ENCODE results near the gene NCBP1. TPM values are rescaled to one million over a fixed set of nuclear protein-coding genes. Genes with fewer than 3 reads are reported as not detected.
A peak's percentile ranks its signal among the peaks of the same experiment; 100 is the strongest.
"Not testable (repeated sequence)": the region's sequence is repeated elsewhere in the genome, so short reads cannot be mapped to it uniquely, and the experiment has no call there.

NCBP1 gene
- total RNA-seq, 4 donors from 2014 or later = 18.6 to 38.4 (median 24.4) TPM

DNA sequence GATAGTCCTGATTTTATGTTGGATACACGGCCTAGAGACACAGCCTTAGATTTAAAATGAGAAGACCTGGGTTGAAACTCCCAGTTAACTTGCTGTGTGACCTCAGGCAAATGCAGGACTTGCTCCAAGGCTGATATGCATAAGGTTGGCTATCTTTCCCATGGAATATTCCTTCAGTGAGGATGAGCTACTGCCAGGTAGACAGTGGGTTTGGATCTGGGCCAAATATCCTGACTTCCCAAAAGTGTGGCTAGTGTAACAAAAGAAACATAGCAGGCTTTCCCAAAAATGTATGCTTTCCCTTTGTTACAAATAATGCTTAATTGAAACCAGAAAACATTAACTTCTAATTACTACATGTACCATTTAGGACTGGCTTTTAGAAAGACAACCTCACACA, 64.2 kb downstream of the NCBP1 start:
- Histone ChIP-seq H3K9me3 (no peaks in the 10 kb centered on the region), H3K27me3 (no peaks in the 10 kb centered on the region), H3K4me1 (peaks cover 0 to 43% (median 18%) of the 10 kb centered on the region in 4 donors), H3K4me3 (peak overlapping the region in 2 of 4 donors; percentile 72 to 92), H3K36me3 (no peaks in the 10 kb centered on the region), H3K27ac (peak overlapping the region; percentile 89 to 94 (median 92))
- 33 to 53% methylated on average over 1 of the region's 1 CpG for WGBS, 2 donors
- DNase-seq (ENCODE audit: low spot score in 2 of 2) = no peak
- TF ChIP-seq, protein P1, sequence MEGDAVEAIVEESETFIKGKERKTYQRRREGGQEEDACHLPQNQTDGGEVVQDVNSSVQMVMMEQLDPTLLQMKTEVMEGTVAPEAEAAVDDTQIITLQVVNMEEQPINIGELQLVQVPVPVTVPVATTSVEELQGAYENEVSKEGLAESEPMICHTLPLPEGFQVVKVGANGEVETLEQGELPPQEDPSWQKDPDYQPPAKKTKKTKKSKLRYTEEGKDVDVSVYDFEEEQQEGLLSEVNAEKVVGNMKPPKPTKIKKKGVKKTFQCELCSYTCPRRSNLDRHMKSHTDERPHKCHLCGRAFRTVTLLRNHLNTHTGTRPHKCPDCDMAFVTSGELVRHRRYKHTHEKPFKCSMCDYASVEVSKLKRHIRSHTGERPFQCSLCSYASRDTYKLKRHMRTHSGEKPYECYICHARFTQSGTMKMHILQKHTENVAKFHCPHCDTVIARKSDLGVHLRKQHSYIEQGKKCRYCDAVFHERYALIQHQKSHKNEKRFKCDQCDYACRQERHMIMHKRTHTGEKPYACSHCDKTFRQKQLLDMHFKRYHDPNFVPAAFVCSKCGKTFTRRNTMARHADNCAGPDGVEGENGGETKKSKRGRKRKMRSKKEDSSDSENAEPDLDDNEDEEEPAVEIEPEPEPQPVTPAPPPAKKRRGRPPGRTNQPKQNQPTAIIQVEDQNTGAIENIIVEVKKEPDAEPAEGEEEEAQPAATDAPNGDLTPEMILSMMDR (IDR thresholded peaks at IDR 0.05) = no peak
- TF ChIP-seq EP300 (IDR thresholded peaks at IDR 0.05) (no peak), POLR2A (IDR thresholded peaks at IDR 0.05) (no peak)

DNA sequence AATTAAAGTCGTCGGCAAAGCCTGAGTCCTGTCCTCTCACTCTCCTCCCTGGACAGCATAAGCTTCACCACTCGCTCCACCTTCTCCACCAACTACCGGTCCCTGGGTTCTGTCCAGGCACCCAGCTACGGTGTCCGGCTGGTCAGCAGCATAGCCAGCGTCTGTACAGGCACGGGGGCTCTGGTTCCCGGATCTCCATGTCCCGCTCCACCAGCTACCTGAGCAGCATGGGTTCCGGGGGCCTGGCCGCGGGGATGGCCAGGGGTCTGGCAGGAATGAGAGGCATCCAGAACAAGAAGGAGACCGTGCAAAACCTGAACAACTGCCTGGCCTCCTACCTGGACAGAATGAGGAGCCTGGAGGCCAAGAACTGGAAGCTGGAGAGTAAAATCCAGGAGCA, 65.2 kb downstream of the NCBP1 start:
- no peak for DNase-seq (ENCODE audit: low spot score in 2 of 2)
- Histone ChIP-seq H3K36me3 (no peaks in the 10 kb centered on the region), H3K4me1 (peaks cover 0 to 34% (median 18%) of the 10 kb centered on the region in 4 donors), H3K27me3 (no peaks in the 10 kb centered on the region), H3K27ac (no peak overlapping the region), H3K4me3 (no peak overlapping the region), H3K9me3 (no peaks in the 10 kb centered on the region)
- TF ChIP-seq POLR2A (IDR thresholded peaks at IDR 0.05) = no peak
- TF ChIP-seq EP300 (IDR thresholded peaks at IDR 0.05) = no peak
- TF ChIP-seq, protein P1 (IDR thresholded peaks at IDR 0.05) = no peak
- 94 to 96% methylated on average over 12 to 14 of the region's 14 CpGs for WGBS, 2 donors

DNA sequence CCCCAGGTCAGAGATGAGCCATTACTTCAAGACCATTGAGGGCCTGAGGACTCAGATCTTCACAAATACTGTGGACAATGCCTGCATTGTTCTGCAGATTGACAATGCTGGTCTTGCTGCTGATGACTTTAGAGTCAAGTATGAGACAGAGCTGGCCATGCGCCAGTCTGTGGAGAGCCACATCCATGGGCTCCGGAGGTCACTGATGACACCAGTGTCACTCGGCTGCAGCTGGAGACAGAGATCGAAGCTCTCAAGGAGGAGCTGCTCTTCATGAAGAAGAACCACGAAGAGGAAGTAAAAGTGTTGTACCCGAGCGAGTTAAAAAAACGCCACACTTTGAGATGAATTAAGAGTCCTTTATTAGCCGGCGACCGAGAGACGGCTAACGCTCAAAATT, 65.7 kb downstream of the NCBP1 start:
- not testable (repeated sequence) for DNase-seq (ENCODE audit: low spot score in 2 of 2)

DNA sequence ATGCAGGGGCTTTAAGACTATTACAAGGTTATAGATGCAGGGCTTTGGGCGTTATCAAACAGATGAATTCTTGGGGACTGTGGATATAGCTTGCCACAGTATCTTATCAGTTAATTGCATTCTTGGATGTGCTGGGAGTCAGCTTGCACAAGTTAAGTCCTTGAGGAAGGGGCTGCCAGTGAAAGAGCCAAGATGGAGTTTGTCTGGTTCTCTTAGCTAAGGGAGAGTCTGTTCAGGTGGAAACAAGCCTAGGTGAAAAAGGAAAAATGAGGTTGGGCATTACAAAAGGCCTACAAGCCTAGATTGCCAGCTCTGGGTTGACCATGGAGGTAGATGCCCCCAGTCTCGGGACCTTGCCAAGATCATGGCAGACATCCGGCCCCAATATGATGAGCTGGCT, 66.2 kb downstream of the NCBP1 start:
- 84 to 86% methylated on average over 3 of the region's 3 CpGs for WGBS, 2 donors
- H3K27me3 ChIP-seq; H3K4me3 ChIP-seq; H3K36me3 ChIP-seq; H3K9me3 ChIP-seq; DNase-seq (ENCODE audit: low spot score in 2 of 2); H3K27ac ChIP-seq: not testable (repeated sequence)
- peaks cover 0 to 24% (median 10%) of the 10 kb centered on the region in 4 donors for H3K4me1 ChIP-seq

More for the DNA sequence above, 65.7 kb downstream of the NCBP1 start:
- not testable (repeated sequence) for H3K27me3 ChIP-seq, H3K9me3 ChIP-seq, H3K36me3 ChIP-seq, H3K4me3 ChIP-seq, H3K27ac ChIP-seq
- WGBS, 2 donors = 56 to 60% methylated on average over 13 of the region's 13 CpGs
- peaks cover 0 to 30% (median 15%) of the 10 kb centered on the region in 4 donors for H3K4me1 ChIP-seq

DNA sequence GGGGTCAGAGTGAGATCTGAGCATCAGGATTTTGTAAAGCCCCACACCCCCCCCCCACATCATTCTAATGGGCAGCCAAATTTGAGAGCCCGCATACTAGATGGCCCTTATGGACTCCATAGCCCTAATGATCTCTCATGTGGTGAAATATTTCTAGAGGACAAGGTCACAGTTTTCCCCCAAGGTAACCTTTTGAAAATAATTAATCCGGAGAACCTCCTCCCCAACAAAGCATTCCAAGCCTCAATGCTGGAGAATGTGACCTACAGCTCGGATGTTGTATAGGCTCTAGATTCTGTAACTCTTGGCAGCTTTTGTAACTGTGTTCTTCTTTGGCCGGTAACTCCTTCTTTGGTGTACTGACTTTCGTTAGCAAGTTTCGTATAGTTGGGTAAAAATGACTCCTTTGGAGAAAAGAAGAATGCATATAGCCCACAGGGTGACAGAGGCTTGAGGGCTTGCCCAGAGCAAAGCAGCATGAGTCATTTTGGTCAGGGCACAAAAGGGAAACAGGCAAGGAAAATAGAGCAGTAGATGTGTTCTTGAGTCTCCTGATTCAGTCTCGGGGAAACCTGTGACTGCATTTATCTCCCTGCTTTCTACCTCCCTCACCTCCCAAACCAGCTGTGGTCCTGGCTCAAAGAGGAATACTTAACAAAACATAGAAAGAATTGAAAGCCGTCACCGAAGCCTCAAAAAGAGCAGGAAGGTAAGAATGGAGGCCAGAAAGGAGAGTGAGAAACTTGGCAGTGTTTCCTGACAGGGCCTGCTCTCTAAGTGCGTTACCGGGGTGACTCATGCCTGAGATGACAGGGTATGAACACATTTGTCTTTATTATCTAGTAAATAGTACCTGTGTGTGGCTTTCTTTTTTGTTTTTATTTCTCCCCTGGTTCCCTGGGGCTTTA, 70.1 kb downstream of the NCBP1 start:
- DNase-seq (ENCODE audit: low spot score in 2 of 2) = no peak
- H3K27me3 ChIP-seq = no peaks in the 10 kb centered on the region
- H3K27ac ChIP-seq = no peak overlapping the region
- TF ChIP-seq, protein P1 (IDR thresholded peaks at IDR 0.05) = no peak
- TF ChIP-seq EP300 (IDR thresholded peaks at IDR 0.05) (no peak), POLR2A (IDR thresholded peaks at IDR 0.05) (no peak)
- no peaks in the 10 kb centered on the region for H3K4me1 ChIP-seq
- no peaks in the 10 kb centered on the region for H3K9me3 ChIP-seq
- H3K4me3 ChIP-seq = no peak overlapping the region
- H3K36me3 ChIP-seq = no peaks in the 10 kb centered on the region
- 61 to 65% methylated on average over 11 of the region's 11 CpGs for WGBS, 2 donors

DNA sequence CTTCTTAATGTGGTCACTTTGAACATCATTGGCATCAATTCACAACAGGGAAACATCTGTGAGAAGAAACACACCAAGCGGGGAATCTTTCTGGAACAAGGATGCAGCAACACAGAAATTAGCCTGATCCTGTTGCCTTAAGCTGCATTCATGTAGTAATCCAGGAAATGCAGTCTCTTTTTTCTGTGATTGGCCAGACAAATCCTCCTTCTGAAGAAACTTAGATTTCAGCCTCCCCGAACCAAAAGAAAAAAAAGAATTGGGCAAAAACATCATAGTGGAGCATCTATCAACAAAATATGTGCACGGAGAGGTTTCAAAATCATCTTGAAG, 70.7 kb downstream of the NCBP1 start:
- Histone ChIP-seq H3K4me1 (no peaks in the 10 kb centered on the region), H3K36me3 (no peaks in the 10 kb centered on the region), H3K9me3 (no peaks in the 10 kb centered on the region), H3K27me3 (peaks cover 0 to under 1% of the 10 kb centered on the region in 2 donors), H3K4me3 (no peak overlapping the region), H3K27ac (no peak overlapping the region)
- DNase-seq (ENCODE audit: low spot score in 2 of 2) = no peak
- 65 to 82% methylated on average over 3 of the region's 3 CpGs for WGBS, 2 donors
- TF ChIP-seq, protein P1 (IDR thresholded peaks at IDR 0.05) = no peak
- TF ChIP-seq EP300 (IDR thresholded peaks at IDR 0.05) (no peak), POLR2A (IDR thresholded peaks at IDR 0.05) (no peak)

Measured in tibial nerve (tissue), 4 donors.